WTC11 (cell line): ENCODE data around the gene ZDHHC11. TPM values are rescaled to one million over a fixed set of nuclear protein-coding genes. Genes with fewer than 3 reads are reported as not detected.

Source experiments
- ATAC-seq: fragments of 200-7000 bp; cut with Tn5 transposase; 2 replicates; pipeline ENCODE4 v1.10.0; 2021; ENCODE audit warnings: mild to moderate bottlenecking, moderate library complexity
- CTCF ChIA-PET: fragments of 300-600 bp; sonication (Branson Sonifier 250); formaldehyde crosslinking; loops from one replicate; lab custom pipeline; 2021; ENCODE audit warnings: antibody characterized with exemption; lab: Charles Lee
- POLR2A ChIA-PET: fragments of 350-600 bp; sonication (Branson Sonifier 250); formaldehyde crosslinking; loops from one replicate; lab custom pipeline; 2021; ENCODE audit warnings: antibody characterized with exemption; lab: Charles Lee
- DNase-seq: peaks from one replicate; pipeline ENCODE4 v3.0.0; 2021; ENCODE audit warnings: low spot score
- H3K27ac Mint-ChIP-seq: 2 replicates; pipeline ENCODE4 v1.8.0; 2021; ENCODE audit warnings: mixed read lengths
- H3K27me3 Mint-ChIP-seq: 2 replicates; pipeline ENCODE4 v1.8.0; 2021; ENCODE audit warnings: low read depth, mild to moderate bottlenecking, moderate library complexity, mixed read lengths
- H3K36me3 Mint-ChIP-seq: 2 replicates; pipeline ENCODE4 v1.8.0; 2021; ENCODE audit warnings: mixed read lengths
- H3K4me1 Mint-ChIP-seq: 2 replicates; pipeline ENCODE4 v1.8.0; 2022; ENCODE audit warnings: mixed read lengths
- H3K4me3 Mint-ChIP-seq: 2 replicates; pipeline ENCODE4 v1.8.0; 2021; ENCODE audit warnings: mild to moderate bottlenecking, moderate library complexity, mixed read lengths
- H3K9me3 Mint-ChIP-seq: 2 replicates; pipeline ENCODE4 v1.8.0; 2021; ENCODE audit warnings: mixed read lengths
- ATF2 ChIP-seq: sonication (generic); formaldehyde crosslinking; IDR thresholded peaks from 2 replicates; pipeline ENCODE4 v1.8.1; 2022; ENCODE audit warnings: low read depth, missing genetic modification reagents, borderline replicate concordance
- CTCF ChIP-seq: fragments of 200-600 bp; IDR thresholded peaks from 2 replicates; pipeline ENCODE4 v1.8.0; 2022; ENCODE audit warnings: antibody characterized with exemption
- E2F4 ChIP-seq: sonication (generic); formaldehyde crosslinking; IDR thresholded peaks from 2 replicates; pipeline ENCODE4 v1.8.1; 2022; ENCODE audit warnings: low read depth, mild to moderate bottlenecking, moderate library complexity, missing genetic modification reagents, borderline replicate concordance
- GABPB1 ChIP-seq: sonication (generic); formaldehyde crosslinking; IDR thresholded peaks from 2 replicates; pipeline ENCODE4 v1.8.1; 2023; ENCODE audit warnings: mild to moderate bottlenecking, missing genetic modification reagents
- HMGXB4 ChIP-seq: sonication (generic); formaldehyde crosslinking; IDR thresholded peaks from 2 replicates; pipeline ENCODE4 v1.8.1; 2023; ENCODE audit warnings: mild to moderate bottlenecking, moderate library complexity, missing genetic modification reagents
- JAZF1 ChIP-seq: fragments of 250-450 bp; sonication (Bioruptor Pico); IDR thresholded peaks from 2 replicates; pipeline ENCODE4 v1.9.0; 2021; ENCODE audit warnings: moderate library complexity, mild to moderate bottlenecking, inconsistent platforms
- JUN ChIP-seq: sonication (generic); formaldehyde crosslinking; IDR thresholded peaks from 2 replicates; pipeline ENCODE4 v1.8.0; 2023; ENCODE audit warnings: mild to moderate bottlenecking, missing genetic modification reagents
- NFYB ChIP-seq: sonication (generic); formaldehyde crosslinking; conservative IDR thresholded peaks from 2 replicates; pipeline ENCODE4 v1.8.0; 2022; ENCODE audit warnings: low read depth, missing genetic modification reagents
- TEAD4 ChIP-seq: sonication (generic); formaldehyde crosslinking; IDR thresholded peaks from 2 replicates; pipeline ENCODE4 v1.8.0; 2022; ENCODE audit warnings: mild to moderate bottlenecking, missing genetic modification reagents
- USF1 ChIP-seq: sonication (generic); formaldehyde crosslinking; IDR thresholded peaks from 2 replicates; pipeline ENCODE4 v1.8.0; 2022; ENCODE audit warnings: mild to moderate bottlenecking, missing genetic modification reagents
- ZBTB43 ChIP-seq: sonication (generic); formaldehyde crosslinking; IDR thresholded peaks from 2 replicates; pipeline ENCODE4 v1.8.1; 2023; ENCODE audit warnings: mild to moderate bottlenecking, missing genetic modification reagents
- ZNF219 ChIP-seq: sonication (generic); formaldehyde crosslinking; IDR thresholded peaks from 2 replicates; pipeline ENCODE4 v1.8.0; 2023; ENCODE audit warnings: missing genetic modification reagents, mild to moderate bottlenecking, borderline replicate concordance
- ZNF512 ChIP-seq: sonication (generic); formaldehyde crosslinking; IDR thresholded peaks from 2 replicates; pipeline ENCODE4 v1.8.1; 2022; ENCODE audit warnings: missing genetic modification reagents, borderline replicate concordance
- total RNA-seq: library from RNA; stranded (reverse); gene quantifications from 3 replicates; pipeline ENCODE4 v1.2.3, GENCODE V29; 2021

The ZDHHC11 gene
- total RNA-seq, 1 experiment from 2014 or later = 21.4 TPM

- CTCF ChIA-PET = no interaction called here
- DNase-seq = no peak
- POLR2A ChIA-PET = no interaction called here
- H3K9me3 Mint-ChIP-seq = no peaks in the 10 kb centered on the region
- H3K4me3 Mint-ChIP-seq = no peak overlapping the region
- peaks cover 76% of the 10 kb centered on the region for H3K36me3 Mint-ChIP-seq
- no peak for ATAC-seq
- H3K27ac Mint-ChIP-seq = no peak overlapping the region
- TF ChIP-seq JUN = no peak
- no peaks in the 10 kb centered on the region for H3K27me3 Mint-ChIP-seq
- peaks cover 14% of the 10 kb centered on the region for H3K4me1 Mint-ChIP-seq
Measured at GRCh38 chr5:888638-889035, 37.9 kb upstream of the ZDHHC11 start.

- Mint-ChIP-seq H3K4me3 (no peak overlapping the region), H3K27me3 (no peaks in the 10 kb centered on the region), H3K27ac (no peak overlapping the region), H3K9me3 (no peaks in the 10 kb centered on the region), H3K36me3 (peaks cover 82% of the 10 kb centered on the region), H3K4me1 (peaks cover 11% of the 10 kb centered on the region)
- ChIA-PET CTCF (no interaction called here), POLR2A (no interaction called here)
- ATAC-seq (no peak), DNase-seq (no peak)
- TF ChIP-seq TEAD4 (no peak), HMGXB4 (CRISPR knock-in tag) (no peak), NFYB (no peak)
Measured at GRCh38 chr5:887947-888637, 37.3 kb upstream of the ZDHHC11 start.

- no peak for DNase-seq
Measured at GRCh38 chr5:886716-887325, 36.0 kb upstream of the ZDHHC11 start.

More at GRCh38 chr5:886716-887325, 36.0 kb upstream of the ZDHHC11 start:
- Mint-ChIP-seq H3K4me1 (peaks cover 9% of the 10 kb centered on the region), H3K36me3 (peaks cover 94% of the 10 kb centered on the region), H3K4me3 (no peak overlapping the region), H3K27ac (no peak overlapping the region), H3K9me3 (peaks cover 5% of the 10 kb centered on the region), H3K27me3 (no peaks in the 10 kb centered on the region)
- POLR2A ChIA-PET = no interaction called here
- ATAC-seq = no peak
- CTCF ChIA-PET = no interaction called here
- TF ChIP-seq ZNF512 (CRISPR knock-in tag) (no peak), USF1 (no peak), JAZF1 (no peak), CTCF (no peak), ZBTB43 (no peak), ATF2 (CRISPR knock-in tag) (no peak), GABPB1 (CRISPR knock-in tag) (no peak), E2F4 (no peak), ZNF219 (CRISPR knock-in tag) (no peak)
